Stomach (tissue), 9 donors: ENCODE measurements around the gene TMX1. TPM values are rescaled to one million over a fixed set of nuclear protein-coding genes. Genes with fewer than 3 reads are reported as not detected.
A peak's percentile ranks its signal among the peaks of the same experiment; 100 is the strongest.

Experiments
- DNase-seq, 2 donors: peaks; one replicate each; pipeline versions ENCODE4 v3.0.0 to v3.0.0-alpha.2; 2013 to 2019
- H3K27ac ChIP-seq, 5 donors: fragments of 200-600 bp in 4 of 5; sonication (generic) in 4 of 5; one replicate each; pipeline ENCODE4 v1.5.1; 2013 to 2019; ENCODE audit warnings: mild to moderate bottlenecking in 1 of 5, moderate library complexity in 1 of 5
- H3K27me3 ChIP-seq, 3 donors: fragments of 200-600 bp; sonication (generic); one replicate each; pipeline ENCODE4 v1.5.1; 2017 to 2019; ENCODE audit warnings: mixed run types in 1 of 3
- H3K36me3 ChIP-seq, 4 donors: fragments of 200-600 bp; sonication (generic); 1 replicate in 3 of 4; 2 replicates in 1 of 4; pipeline ENCODE4 v1.5.1; 2016 to 2019
- H3K4me1 ChIP-seq, 4 donors: fragments of 200-600 bp; sonication (generic); one replicate each; pipeline ENCODE4 v1.5.1; 2016 to 2019
- H3K4me3 ChIP-seq, 4 donors: fragments of 200-600 bp; sonication (generic) in 3 of 4; one replicate each; pipeline ENCODE4 v1.5.1; 2016 to 2019; ENCODE audit warnings: mild to moderate bottlenecking in 1 of 4
- H3K9me3 ChIP-seq, 4 donors: fragments of 200-600 bp; sonication (generic); one replicate each; pipeline ENCODE4 v1.5.1; 2016 to 2019
- EP300 ChIP-seq: sonication (generic); formaldehyde crosslinking; IDR thresholded peaks from one replicate; pipeline ENCODE4 v1.6.1; 2017; ENCODE audit warnings: antibody characterized with exemption
- POLR2A ChIP-seq, 4 donors: fragments of 450-650 bp; IDR thresholded peaks; one replicate each; pipeline ENCODE4 v1.6.1; 2016; ENCODE audit warnings: antibody characterized with exemption in 4 of 4, control low read depth in 2 of 4, mild to moderate bottlenecking in 1 of 4, moderate library complexity in 1 of 4
- POLR2AphosphoS5 ChIP-seq, 3 donors: sonication (generic); formaldehyde crosslinking; IDR thresholded peaks; one replicate each; pipeline ENCODE4 v1.6.1; 2016; ENCODE audit warnings: antibody characterized with exemption in 3 of 3
- WGBS, 5 donors: extraction: QIAGEN DNeasy Blood & Tissue Kit in 3 of 5; methylation state at CpG; one replicate each; pipeline versions ENCODE4 v1.1.5 to v1.1.7; 2013 to 2018; 5-methylcytosine and 5-hydroxymethylcytosine counted together
- intact Hi-C: fragments of 100-400 bp; cut with DNase I; formaldehyde crosslinking; loops from one replicate; pipeline ENCODE4 v1.15.1; 2023; ENCODE audit warnings: low total_unique reads
- polyA plus RNA-seq, 3 donors: library from polyadenylated mRNA; stranded (reverse); fragments of 200-250 nt; gene quantifications; one replicate each; pipeline ENCODE4 v1.2.3, GENCODE V29; 2013
- total RNA-seq, 5 donors: library from RNA; depleted of rRNA; stranded (reverse); fragments of >200 nt; gene quantifications; one replicate each; pipeline versions ENCODE4 v1.1.0 to v1.2.3, GENCODE V29; 2014 to 2016
- TF ChIP-seq, protein P1 (sequence below), 7 experiments: fragments of 450-650 bp in 4 of 7; fragments of 200-600 bp in 3 of 7; sonication (generic) in 3 of 7; IDR thresholded peaks; one replicate each; pipeline ENCODE4 v1.5.1; 2016 to 2019; ENCODE audit warnings: antibody characterized with exemption in 7 of 7, control low read depth in 2 of 7, mild to moderate bottlenecking in 1 of 7
- donor health status: healthy with polysubstance abuse.
- donor health status: Bipolar disorder and iron deficiency.
- donor health status: healthy.

TMX1 gene
- total and polyA plus RNA-seq, 8 donors, result 2.0 to 45.5 (median 7.7) TPM

DNA sequence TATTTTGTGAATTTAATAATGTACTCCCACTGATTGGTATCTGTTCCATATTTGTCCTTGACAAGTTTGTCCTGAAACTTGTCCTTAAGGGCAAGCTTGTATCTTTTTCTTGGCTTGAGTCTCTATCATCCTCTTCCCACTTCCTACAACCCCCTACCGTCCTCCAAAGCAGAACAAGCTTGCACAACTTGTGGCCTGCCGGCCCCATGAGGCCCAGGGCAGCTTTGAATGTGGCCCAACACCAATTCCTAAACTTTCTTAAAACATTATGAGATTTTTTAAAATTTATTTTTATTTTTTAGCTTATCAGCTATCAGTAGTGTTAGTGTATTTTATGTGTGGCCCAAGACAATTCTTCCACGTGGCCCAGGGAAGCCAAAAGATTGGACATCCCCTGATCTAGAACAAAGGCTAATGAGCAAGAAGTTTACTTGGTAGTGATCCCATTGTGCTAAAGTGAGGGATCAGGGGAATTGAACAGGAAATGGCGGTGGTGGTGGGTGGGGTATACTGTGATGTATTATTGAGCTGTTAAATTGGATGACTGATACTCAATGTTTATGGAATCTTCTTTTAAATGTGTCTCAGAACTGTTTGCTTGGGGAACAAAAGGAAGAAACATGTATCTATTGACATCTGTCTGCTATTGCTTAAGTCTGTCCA is 37.8 kb downstream of the TMX1 start:
- TF ChIP-seq, protein P1, sequence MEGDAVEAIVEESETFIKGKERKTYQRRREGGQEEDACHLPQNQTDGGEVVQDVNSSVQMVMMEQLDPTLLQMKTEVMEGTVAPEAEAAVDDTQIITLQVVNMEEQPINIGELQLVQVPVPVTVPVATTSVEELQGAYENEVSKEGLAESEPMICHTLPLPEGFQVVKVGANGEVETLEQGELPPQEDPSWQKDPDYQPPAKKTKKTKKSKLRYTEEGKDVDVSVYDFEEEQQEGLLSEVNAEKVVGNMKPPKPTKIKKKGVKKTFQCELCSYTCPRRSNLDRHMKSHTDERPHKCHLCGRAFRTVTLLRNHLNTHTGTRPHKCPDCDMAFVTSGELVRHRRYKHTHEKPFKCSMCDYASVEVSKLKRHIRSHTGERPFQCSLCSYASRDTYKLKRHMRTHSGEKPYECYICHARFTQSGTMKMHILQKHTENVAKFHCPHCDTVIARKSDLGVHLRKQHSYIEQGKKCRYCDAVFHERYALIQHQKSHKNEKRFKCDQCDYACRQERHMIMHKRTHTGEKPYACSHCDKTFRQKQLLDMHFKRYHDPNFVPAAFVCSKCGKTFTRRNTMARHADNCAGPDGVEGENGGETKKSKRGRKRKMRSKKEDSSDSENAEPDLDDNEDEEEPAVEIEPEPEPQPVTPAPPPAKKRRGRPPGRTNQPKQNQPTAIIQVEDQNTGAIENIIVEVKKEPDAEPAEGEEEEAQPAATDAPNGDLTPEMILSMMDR (IDR thresholded peaks at IDR 0.05), result no peak
- TF ChIP-seq POLR2AphosphoS5 (IDR thresholded peaks at IDR 0.05) (no peak), POLR2A (IDR thresholded peaks at IDR 0.05) (no peak), EP300 (no peak)
- Histone ChIP-seq H3K27ac (no peak overlapping the region), H3K27me3 (no peaks in the 10 kb centered on the region), H3K36me3 (no peaks in the 10 kb centered on the region), H3K4me3 (no peak overlapping the region), H3K4me1 (no peaks in the 10 kb centered on the region), H3K9me3 (no peaks in the 10 kb centered on the region)
- intact Hi-C loops, result no loop called here
- 76 to 86% (median 84%) methylated on average over 4 of the region's 4 CpGs for WGBS, 5 donors
- DNase-seq, result no peak

DNA sequence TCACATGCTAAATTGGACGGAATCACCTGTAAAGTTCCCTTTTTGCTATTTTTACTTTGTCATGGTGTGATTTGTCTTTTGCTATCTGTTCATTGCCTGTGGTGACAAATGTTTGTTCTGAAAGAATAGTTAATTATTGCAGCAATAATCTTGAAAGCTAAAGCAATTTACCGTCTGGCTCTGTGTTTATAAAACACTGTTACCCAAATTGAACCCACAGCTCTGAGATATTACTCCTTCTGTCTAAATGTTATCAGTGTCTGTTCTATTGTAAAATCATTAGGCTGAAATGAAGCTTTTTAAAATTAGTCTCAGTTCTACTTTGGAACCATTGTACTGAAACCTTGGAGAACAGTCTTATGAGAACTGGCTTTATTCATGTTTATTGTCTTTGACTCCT is 42.5 kb downstream of the TMX1 start:
- Histone ChIP-seq H3K4me3 (no peak overlapping the region), H3K27me3 (no peaks in the 10 kb centered on the region), H3K9me3 (no peaks in the 10 kb centered on the region), H3K36me3 (no peaks in the 10 kb centered on the region), H3K4me1 (peaks cover 0 to 5% (median 0%) of the 10 kb centered on the region in 4 donors), H3K27ac (no peak overlapping the region)
- intact Hi-C loops, result no loop called here
- DNase-seq, result no peak
- TF ChIP-seq, protein P1 (IDR thresholded peaks at IDR 0.05), result no peak
- TF ChIP-seq EP300 (no peak), POLR2A (IDR thresholded peaks at IDR 0.05) (no peak), POLR2AphosphoS5 (IDR thresholded peaks at IDR 0.05) (no peak)
- WGBS, 5 donors, result 24 to 49% (median 34%) methylated on average over 2 of the region's 2 CpGs

DNA sequence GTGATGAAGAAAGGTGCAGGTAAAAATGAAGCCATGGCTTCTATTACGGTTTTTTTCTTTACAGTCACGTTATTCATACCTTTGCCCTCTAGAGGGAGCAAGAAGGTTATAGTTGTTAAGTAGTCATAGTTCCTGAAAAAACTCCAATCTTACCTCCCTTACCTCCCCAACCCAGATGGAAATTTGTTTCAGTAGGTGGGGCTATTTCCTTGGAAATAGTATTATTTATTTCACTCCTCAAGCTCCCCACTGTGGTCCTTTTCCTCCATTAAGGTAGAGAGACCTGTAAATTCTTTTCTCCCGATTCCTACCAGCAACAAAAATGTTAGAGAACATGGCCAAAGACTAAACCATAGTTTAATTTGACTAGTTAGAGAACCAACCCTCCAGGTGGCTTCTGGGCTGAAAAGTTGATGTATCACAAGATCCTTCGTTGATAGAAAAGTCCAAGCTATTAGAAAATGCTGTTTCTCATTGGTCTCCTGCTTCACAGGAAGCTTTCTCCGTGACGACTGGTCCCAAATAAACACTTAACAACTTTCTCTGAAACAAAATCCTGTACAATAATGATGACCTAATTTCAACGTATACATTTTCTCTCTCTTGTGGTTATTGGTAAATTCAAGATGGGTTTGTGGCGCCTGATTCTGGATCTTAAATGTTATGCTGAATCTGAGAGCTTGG is 43.5 kb downstream of the TMX1 start:
- intact Hi-C loops, result no loop called here
- 55 to 63% (median 59%) methylated on average over 8 of the region's 8 CpGs for WGBS, 5 donors
- H3K27ac ChIP-seq, result no peak overlapping the region

DNA sequence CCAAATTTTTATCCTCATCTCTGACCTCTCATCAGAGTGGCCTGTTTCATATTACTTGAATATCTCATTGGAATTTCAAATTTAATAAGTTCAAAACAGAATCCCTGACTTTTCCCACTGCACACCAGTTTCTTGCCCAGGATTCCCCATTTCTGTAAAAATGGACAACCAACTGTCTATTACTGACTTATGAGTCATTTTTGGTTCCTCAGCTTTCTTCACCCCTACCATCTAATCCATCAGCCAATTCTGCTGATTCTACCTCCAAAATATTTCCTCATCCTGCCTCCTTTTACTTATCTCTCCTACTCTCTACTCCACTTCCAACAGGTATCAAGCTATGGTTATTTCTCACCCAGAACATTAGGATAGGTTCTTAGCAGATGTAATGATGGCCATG is 44.2 kb downstream of the TMX1 start:
- Histone ChIP-seq H3K27ac (no peak overlapping the region), H3K4me1 (peaks cover 0 to 5% (median 0%) of the 10 kb centered on the region in 4 donors), H3K27me3 (no peaks in the 10 kb centered on the region), H3K9me3 (no peaks in the 10 kb centered on the region), H3K36me3 (no peaks in the 10 kb centered on the region), H3K4me3 (no peak overlapping the region)
- intact Hi-C loops, result no loop called here
- no peak for DNase-seq
- TF ChIP-seq POLR2A (IDR thresholded peaks at IDR 0.05) (no peak), EP300 (no peak)
- TF ChIP-seq, protein P1 (IDR thresholded peaks at IDR 0.05), result no peak

More for the DNA sequence above, 43.5 kb downstream of the TMX1 start:
- no peak for TF ChIP-seq POLR2AphosphoS5 (IDR thresholded peaks at IDR 0.05)
- TF ChIP-seq, protein P1 (IDR thresholded peaks at IDR 0.05), result peak in 5 of 7 experiments; percentile 31 to 72 (median 68)
- no peak for TF ChIP-seq POLR2A (IDR thresholded peaks at IDR 0.05)
- no peak for TF ChIP-seq EP300
- H3K9me3 ChIP-seq, result no peaks in the 10 kb centered on the region
- no peak overlapping the region for H3K4me3 ChIP-seq
- peak in 1 of 2 donors; percentile 88 for DNase-seq
- H3K4me1 ChIP-seq, result peaks cover 0 to 5% (median 0%) of the 10 kb centered on the region in 4 donors
- no peaks in the 10 kb centered on the region for H3K27me3 ChIP-seq
- H3K36me3 ChIP-seq, result no peaks in the 10 kb centered on the region
